ENCODE results near the gene DOCK2. TPM values are rescaled to one million over a fixed set of nuclear protein-coding genes. Genes with fewer than 3 reads are reported as not detected.

DOCK2 gene
- total RNA-seq, 4 donors from 2014 or later: 2.3 to 11.2 (median 3.2) TPM

DNA sequence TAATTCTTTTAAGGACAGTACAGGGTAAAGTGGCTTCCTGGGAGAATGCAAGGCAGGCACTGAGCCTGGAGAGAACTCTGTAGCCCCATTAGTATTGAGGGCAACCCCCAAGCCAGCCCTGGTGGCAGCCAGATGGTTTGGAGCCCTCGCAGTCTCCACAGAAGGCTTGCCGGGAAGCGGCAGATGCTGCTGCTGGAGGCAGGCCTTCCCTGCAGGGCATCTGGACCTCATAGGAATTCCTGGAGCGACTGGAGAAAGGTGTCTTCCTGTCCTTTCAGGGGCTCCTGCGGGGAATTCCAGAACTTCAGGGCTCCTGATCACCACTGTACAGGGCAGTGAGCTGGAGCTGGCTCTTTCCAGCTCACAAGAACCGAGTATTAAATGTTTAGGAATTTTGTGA lies 175.7 kb downstream of the DOCK2 start:
- Histone ChIP-seq H3K27me3 (peaks cover 12% of the 10 kb centered on the region), H3K36me3 (no peaks in the 10 kb centered on the region), H3K27ac (no peak overlapping the region), H3K4me3 (no peak overlapping the region), H3K4me1 (no peaks in the 10 kb centered on the region), H3K9me3 (no peaks in the 10 kb centered on the region)
- no peak for DNase-seq (ENCODE audit: low spot score in 2 of 2)
- TF ChIP-seq POLR2AphosphoS5 (IDR thresholded peaks at IDR 0.05) (no peak), POLR2A (IDR thresholded peaks at IDR 0.05) (no peak), EP300 (IDR thresholded peaks at IDR 0.05) (no peak)
- TF ChIP-seq, protein P1, sequence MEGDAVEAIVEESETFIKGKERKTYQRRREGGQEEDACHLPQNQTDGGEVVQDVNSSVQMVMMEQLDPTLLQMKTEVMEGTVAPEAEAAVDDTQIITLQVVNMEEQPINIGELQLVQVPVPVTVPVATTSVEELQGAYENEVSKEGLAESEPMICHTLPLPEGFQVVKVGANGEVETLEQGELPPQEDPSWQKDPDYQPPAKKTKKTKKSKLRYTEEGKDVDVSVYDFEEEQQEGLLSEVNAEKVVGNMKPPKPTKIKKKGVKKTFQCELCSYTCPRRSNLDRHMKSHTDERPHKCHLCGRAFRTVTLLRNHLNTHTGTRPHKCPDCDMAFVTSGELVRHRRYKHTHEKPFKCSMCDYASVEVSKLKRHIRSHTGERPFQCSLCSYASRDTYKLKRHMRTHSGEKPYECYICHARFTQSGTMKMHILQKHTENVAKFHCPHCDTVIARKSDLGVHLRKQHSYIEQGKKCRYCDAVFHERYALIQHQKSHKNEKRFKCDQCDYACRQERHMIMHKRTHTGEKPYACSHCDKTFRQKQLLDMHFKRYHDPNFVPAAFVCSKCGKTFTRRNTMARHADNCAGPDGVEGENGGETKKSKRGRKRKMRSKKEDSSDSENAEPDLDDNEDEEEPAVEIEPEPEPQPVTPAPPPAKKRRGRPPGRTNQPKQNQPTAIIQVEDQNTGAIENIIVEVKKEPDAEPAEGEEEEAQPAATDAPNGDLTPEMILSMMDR (IDR thresholded peaks at IDR 0.05): no peak
- 59% methylated on average over 6 of the region's 6 CpGs for WGBS

DNA sequence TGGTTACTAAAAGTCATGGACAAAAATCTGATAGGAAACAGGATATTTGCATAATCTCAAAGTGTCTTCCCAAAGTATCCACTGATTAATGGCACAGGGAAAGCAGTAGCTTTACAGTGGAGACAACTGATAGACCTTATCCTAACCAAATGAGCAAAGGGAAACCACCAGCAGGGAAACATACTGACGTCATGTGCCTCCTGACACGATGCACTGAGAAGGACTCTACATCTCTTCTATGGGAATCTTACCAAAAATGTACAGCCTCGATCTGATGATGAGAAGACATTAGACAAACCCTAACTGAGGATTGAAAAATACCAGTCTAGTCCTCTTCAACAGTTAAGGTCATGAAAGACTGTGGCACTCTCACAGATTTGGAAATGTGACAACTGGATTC lies 177.0 kb downstream of the DOCK2 start:
- H3K36me3 ChIP-seq: no peaks in the 10 kb centered on the region
- DNase-seq (ENCODE audit: low spot score in 2 of 2): no peak
- H3K9me3 ChIP-seq: no peaks in the 10 kb centered on the region
- H3K27me3 ChIP-seq: peaks cover 12% of the 10 kb centered on the region
- TF ChIP-seq POLR2A (IDR thresholded peaks at IDR 0.05) (no peak), EP300 (IDR thresholded peaks at IDR 0.05) (no peak), POLR2AphosphoS5 (IDR thresholded peaks at IDR 0.05) (no peak)
- TF ChIP-seq, protein P1 (IDR thresholded peaks at IDR 0.05): no peak
- WGBS: 91% methylated on average over 3 of the region's 3 CpGs
- H3K4me1 ChIP-seq: no peaks in the 10 kb centered on the region
- no peak overlapping the region for H3K4me3 ChIP-seq
- H3K27ac ChIP-seq: no peak overlapping the region

DNA sequence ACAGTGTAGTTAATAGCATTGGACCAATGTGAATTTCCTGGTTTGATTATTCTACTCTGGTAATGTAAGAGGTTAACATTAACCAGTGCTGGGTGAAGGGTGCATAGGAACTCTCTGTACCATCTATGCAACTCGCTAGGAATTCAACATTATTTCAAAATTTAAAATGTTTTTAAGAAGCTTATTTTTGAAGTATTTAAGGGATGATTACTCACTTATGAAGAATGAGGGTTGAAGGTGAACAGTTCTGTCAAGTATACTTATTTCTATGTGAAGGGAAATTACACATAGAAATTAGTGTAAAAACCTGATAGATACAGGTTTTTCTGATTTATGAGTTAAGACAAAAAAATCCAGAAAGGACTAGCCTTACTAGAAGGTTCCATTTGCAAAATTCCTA lies 177.4 kb downstream of the DOCK2 start:
- Histone ChIP-seq H3K9me3 (no peaks in the 10 kb centered on the region), H3K4me3 (no peak overlapping the region), H3K36me3 (no peaks in the 10 kb centered on the region), H3K4me1 (no peaks in the 10 kb centered on the region), H3K27ac (no peak overlapping the region), H3K27me3 (peaks cover 12% of the 10 kb centered on the region)
- 87% methylated on average over 1 of the region's 1 CpG for WGBS
- TF ChIP-seq, protein P1 (IDR thresholded peaks at IDR 0.05): no peak
- no peak for TF ChIP-seq POLR2A (IDR thresholded peaks at IDR 0.05)
- no peak for TF ChIP-seq EP300 (IDR thresholded peaks at IDR 0.05)
- TF ChIP-seq POLR2AphosphoS5 (IDR thresholded peaks at IDR 0.05): no peak
- no peak for DNase-seq (ENCODE audit: low spot score in 2 of 2)

DNA sequence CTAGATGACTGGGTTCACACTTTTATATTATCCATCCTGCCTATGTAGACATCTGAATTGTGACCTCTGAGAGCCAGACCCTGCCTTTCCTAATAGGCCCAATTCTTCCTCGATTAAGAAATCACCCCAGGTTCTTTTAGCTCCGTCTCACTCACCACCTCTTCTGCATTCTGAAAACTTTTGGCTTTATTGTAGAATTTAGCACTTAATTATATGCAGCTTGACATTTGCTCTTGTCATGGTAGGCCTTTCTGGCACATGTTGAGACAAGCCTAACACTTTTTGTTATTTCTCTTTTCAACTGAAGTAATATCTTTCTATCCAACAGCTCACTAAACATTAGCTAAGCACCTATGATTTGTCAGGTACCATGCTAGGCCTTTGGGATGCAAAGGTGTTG lies 180.0 kb downstream of the DOCK2 start:
- 50% methylated on average over 2 of the region's 2 CpGs for WGBS
- no peak overlapping the region for H3K4me3 ChIP-seq

DNA sequence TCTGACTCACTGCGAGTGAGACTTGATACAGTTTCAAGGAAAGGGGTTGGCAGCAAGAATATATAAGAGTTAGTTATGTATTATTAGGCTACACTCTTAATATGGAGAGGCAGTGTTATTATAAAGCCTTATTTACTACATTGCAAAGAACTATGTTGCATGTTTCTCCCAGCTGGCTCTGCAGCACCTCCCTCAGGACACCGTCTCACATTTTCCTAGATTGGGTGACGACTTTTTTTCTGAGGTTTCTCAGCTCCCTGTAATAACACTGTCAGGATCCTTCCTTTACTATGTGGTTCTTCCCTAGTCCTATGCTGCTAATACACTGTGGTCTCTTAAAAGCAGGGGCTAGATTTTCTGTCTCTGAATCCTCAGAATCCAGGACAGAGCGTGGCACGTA lies 189.5 kb downstream of the DOCK2 start:
- Histone ChIP-seq H3K9me3 (no peaks in the 10 kb centered on the region), H3K4me3 (no peak overlapping the region), H3K27me3 (no peaks in the 10 kb centered on the region), H3K4me1 (no peaks in the 10 kb centered on the region), H3K36me3 (no peaks in the 10 kb centered on the region), H3K27ac (no peak overlapping the region)
- no peak for TF ChIP-seq POLR2A (IDR thresholded peaks at IDR 0.05)
- TF ChIP-seq EP300 (IDR thresholded peaks at IDR 0.05): no peak
- TF ChIP-seq, protein P1 (IDR thresholded peaks at IDR 0.05): no peak
- no peak for TF ChIP-seq POLR2AphosphoS5 (IDR thresholded peaks at IDR 0.05)
- 71% methylated on average over 5 of the region's 5 CpGs for WGBS
- no peak for DNase-seq (ENCODE audit: low spot score in 2 of 2)

More for the DNA sequence above, 180.0 kb downstream of the DOCK2 start:
- no peak for TF ChIP-seq POLR2AphosphoS5 (IDR thresholded peaks at IDR 0.05)
- TF ChIP-seq EP300 (IDR thresholded peaks at IDR 0.05): no peak
- no peak for TF ChIP-seq POLR2A (IDR thresholded peaks at IDR 0.05)
- TF ChIP-seq, protein P1 (IDR thresholded peaks at IDR 0.05): no peak
- Histone ChIP-seq H3K36me3 (no peaks in the 10 kb centered on the region), H3K27me3 (peaks cover 5% of the 10 kb centered on the region), H3K4me1 (no peaks in the 10 kb centered on the region), H3K27ac (no peak overlapping the region), H3K9me3 (no peaks in the 10 kb centered on the region)
- DNase-seq (ENCODE audit: low spot score in 2 of 2): no peak
